GM15510 (cell line): ENCODE results near the gene ORAI2.

Source experiments
- POLR2A ChIP-seq: IDR thresholded peaks from 3 replicates; pipeline ENCODE4 v1.6.1; 2011; ENCODE audit warnings: borderline replicate concordance; ENCODE audit not compliant: insufficient read length; ENCODE audit errors: extremely low read depth

ORAI2 gene

GRCh38 chr7:102429141-102429899 lies 4.1 kb upstream of the ORAI2 start:
- no peak for TF ChIP-seq POLR2A

GRCh38 chr7:102431617-102432298 lies 1.6 kb upstream of the ORAI2 start:
- TF ChIP-seq POLR2A = peak; percentile 34

- TF ChIP-seq POLR2A = no peak
These were observed 745 bp upstream of the ORAI2 start for GRCh38 chr7:102432442-102433218.

- no peak for TF ChIP-seq POLR2A
These were observed 688 bp downstream of the ORAI2 start for GRCh38 chr7:102434039-102434486.

GRCh38 chr7:102436118-102436517 lies 2.7 kb downstream of the ORAI2 start:
- TF ChIP-seq POLR2A = no peak

GRCh38 chr7:102439963-102440795 lies 6.8 kb downstream of the ORAI2 start:
- no peak for TF ChIP-seq POLR2A

GRCh38 chr7:102444961-102445673 lies 11.7 kb downstream of the ORAI2 start:
- TF ChIP-seq POLR2A = peak; percentile 38

- no peak for TF ChIP-seq POLR2A
These were observed 12.3 kb downstream of the ORAI2 start for GRCh38 chr7:102445674-102446071.

GRCh38 chr7:102446387-102447156 lies 13.2 kb downstream of the ORAI2 start:
- TF ChIP-seq POLR2A = no peak

GRCh38 chr7:102447311-102447710 lies 13.9 kb downstream of the ORAI2 start:
- no peak for TF ChIP-seq POLR2A

- TF ChIP-seq POLR2A = no peak
These were observed 15.8 kb downstream of the ORAI2 start for GRCh38 chr7:102449136-102449535.

GRCh38 chr7:102450242-102450641 lies 16.9 kb downstream of the ORAI2 start:
- no peak for TF ChIP-seq POLR2A
